GM20000 (cell line): ENCODE measurements around the gene GSDME.

ENCODE experiments used
- DNase-seq: peaks from one replicate; pipeline ENCODE4 v3.0.0; 2012; ENCODE audit warnings: low spot score
- TF ChIP-seq, protein P1 (sequence below): IDR thresholded peaks from 2 replicates; pipeline ENCODE4 v1.5.1; 2012; ENCODE audit warnings: mild to moderate bottlenecking, control low read depth; ENCODE audit errors: extremely low read depth, missing control alignments

The GSDME gene

DNA sequence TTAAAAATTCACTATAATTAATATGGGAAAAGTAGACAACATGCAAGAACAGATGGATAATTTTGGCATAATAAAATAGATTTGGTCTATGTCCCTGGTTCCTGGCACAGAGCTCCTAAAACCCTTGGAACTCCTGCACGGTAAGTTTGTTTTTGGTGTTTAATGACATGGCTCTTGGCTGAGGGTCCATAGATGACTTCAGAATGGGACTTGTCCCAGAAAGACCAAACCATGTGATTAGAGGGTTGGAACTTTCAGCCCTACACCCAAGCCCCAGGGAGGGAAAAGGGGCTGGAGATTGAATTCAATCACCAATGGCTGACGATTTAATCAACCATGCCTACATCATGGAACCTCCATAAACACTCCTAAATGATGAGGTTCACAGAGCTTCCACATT lies 12.6 kb upstream of the GSDME start:
- TF ChIP-seq, protein P1, sequence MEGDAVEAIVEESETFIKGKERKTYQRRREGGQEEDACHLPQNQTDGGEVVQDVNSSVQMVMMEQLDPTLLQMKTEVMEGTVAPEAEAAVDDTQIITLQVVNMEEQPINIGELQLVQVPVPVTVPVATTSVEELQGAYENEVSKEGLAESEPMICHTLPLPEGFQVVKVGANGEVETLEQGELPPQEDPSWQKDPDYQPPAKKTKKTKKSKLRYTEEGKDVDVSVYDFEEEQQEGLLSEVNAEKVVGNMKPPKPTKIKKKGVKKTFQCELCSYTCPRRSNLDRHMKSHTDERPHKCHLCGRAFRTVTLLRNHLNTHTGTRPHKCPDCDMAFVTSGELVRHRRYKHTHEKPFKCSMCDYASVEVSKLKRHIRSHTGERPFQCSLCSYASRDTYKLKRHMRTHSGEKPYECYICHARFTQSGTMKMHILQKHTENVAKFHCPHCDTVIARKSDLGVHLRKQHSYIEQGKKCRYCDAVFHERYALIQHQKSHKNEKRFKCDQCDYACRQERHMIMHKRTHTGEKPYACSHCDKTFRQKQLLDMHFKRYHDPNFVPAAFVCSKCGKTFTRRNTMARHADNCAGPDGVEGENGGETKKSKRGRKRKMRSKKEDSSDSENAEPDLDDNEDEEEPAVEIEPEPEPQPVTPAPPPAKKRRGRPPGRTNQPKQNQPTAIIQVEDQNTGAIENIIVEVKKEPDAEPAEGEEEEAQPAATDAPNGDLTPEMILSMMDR = no peak

DNA sequence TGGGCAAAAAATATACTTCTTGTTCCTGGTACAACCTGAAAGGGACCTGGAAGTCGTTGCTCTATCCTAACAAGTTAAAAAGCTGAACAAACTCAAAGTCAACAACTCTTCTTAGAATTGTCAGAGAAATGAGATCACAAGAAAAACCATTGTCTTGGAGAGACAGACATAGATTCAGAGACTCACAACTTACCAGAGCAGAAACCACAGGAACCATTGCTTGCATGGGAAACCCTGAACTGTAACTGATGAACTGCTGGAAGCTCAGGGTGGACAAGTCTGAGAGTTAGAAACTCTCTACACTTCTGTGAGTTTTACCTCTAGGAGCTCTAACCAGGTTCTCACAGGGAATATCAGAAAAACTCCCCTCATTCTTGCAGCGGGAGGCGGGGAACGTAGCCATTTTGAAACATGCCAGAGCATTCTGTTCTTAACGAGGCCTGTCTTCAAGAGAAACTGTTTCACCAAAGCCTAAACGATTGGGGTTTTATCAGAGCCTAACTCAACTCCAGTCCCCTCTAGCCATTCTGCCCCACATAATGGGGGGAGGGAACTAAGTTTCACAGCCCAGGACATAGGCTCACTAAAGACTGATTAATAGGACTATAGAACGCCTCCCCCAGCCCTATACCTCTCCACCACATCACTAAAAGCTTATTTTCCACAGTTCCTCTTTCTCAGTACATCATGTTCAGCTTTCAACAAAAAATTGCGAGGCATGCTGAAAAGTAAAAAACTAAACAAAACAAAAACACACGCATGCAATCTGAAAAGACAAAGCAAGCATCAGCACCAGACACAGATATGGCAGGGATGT lies 12.0 kb upstream of the GSDME start:
- DNase-seq = no peak

More for the DNA sequence above, 12.6 kb upstream of the GSDME start:
- DNase-seq = no peak

DNA sequence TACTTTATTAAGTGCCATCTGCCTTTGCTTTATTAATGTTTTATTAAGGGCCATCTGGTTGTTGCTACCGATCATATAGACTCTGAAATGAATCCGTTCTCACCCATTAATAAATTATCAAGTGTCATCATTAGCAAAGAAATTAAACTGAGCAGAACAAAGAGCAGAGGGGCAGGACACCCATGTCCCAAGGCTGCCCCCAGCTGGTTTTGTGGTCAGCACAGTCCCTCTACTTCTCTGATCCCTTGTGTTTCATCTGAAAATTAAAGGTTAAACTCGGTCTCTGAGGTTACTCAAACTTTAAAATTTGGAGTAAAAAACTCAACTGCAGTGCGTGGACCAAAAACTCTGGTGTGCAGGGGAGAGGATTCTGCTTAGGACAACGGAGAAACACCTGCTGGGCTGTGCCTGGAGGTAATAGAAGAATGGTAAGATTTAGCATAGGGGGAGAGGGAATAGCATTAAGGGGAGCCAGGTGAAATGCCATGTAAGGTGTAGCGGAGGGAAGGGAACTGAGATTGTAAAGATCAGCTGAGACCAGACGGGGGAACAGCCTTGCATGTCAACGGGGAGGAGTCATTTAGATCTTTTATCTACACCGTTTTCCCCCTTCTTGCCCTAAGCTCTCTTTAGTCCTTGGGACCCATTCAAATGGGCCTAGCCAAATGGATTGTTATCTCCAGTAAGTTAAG lies 10.8 kb upstream of the GSDME start:
- no peak for DNase-seq
- TF ChIP-seq, protein P1 = no peak

More for the DNA sequence above, 12.0 kb upstream of the GSDME start:
- TF ChIP-seq, protein P1 = no peak

DNA sequence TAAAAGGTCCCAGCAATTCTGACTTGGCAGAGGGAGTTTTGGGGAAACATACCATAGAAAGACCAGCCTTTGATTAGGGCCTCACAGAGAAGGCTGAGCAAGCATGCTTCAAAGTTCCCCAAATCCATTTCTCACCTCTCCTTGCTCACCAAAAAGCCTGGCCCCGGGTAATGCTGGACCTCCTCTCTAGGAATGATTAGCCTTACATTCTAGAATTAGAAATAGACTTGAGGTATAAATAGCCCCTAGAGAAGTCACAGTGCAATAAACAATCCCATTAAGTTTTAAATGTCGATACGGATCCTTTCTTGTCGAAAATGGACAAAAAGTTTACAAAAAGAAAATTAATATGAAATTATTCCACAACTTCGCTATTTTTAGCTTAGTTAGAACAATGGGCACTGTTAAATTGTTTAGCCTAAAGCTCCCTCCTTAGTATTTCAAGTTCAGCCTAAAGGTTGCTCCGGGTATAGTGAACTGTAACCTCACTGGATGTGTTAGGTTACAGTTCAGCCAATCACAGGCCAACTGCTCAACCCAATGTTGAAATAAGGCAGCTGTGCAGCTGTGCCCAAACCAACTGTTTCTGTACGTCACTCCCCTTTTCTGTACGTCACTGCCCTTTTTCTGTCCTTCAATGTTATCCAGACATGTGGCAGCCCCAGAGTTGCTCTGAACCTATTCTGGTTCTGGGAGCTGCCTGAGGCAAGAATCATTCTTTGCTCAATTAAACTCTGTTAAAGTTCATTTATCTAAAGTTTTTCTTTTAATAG lies 7.9 kb upstream of the GSDME start:
- TF ChIP-seq, protein P1 = no peak
- DNase-seq = no peak

DNA sequence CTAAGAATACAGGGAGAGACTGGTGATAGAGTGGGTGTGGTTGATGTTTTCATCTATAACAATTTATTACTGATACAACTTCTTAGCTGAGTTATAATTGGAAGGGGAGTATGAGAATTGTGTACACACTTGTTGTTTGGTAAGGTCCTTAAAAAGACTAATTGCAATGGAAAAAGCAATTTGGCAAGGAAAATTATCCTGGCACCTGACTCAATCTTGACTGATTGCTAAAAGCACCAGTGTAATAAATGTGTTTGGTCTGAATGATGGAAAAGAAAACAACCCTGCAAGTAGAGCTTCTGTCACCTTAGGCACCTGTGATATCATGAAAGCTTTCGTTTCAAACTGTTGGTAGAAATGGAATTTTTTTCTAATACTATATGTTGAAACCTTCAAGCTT lies 6.7 kb upstream of the GSDME start:
- TF ChIP-seq, protein P1 = no peak
- DNase-seq = no peak

DNA sequence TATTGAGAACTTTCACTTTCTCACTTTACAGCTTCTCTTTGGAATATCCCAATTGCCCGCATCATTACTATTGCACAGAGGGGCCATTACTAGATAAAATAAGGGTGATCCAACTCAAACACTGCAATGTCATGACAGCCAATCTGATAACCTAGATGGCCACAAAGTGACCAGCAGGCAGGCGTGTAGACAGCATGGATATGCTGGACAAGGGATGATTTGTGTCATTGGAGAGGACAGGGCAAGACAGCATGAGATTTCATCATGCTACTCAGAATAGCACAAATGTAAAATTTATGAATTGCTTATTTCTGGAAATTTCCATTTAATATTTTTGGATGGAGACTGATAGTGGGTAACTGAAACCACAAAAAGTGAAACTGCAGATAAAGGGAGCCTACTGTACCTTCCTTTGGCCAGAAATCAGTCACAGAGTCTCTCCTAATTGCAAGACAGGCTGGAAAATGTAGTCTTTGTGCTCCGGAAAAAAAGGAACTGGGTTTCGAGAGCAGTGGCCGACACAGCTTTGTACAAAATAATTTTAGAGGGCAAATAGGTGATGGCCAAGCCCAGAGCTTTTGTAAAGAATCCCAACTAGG lies 6.1 kb upstream of the GSDME start:
- TF ChIP-seq, protein P1 = no peak

More for the DNA sequence above, 6.1 kb upstream of the GSDME start:
- DNase-seq = no peak
